Fibroblast of skin of left quadriceps (primary cell): Measurements from ENCODE around the gene ATP1B3.
"Not testable (repeated sequence)": the region's sequence is repeated elsewhere in the genome, so short reads cannot be mapped to it uniquely, and the experiment has no call there.

Experiments used
- DNase-seq, 2 experiments: peaks; one replicate each; pipeline ENCODE4 v3.0.0-alpha.2; 2013; ENCODE audit warnings: low read depth in 2 of 2

Gene ATP1B3

DNA sequence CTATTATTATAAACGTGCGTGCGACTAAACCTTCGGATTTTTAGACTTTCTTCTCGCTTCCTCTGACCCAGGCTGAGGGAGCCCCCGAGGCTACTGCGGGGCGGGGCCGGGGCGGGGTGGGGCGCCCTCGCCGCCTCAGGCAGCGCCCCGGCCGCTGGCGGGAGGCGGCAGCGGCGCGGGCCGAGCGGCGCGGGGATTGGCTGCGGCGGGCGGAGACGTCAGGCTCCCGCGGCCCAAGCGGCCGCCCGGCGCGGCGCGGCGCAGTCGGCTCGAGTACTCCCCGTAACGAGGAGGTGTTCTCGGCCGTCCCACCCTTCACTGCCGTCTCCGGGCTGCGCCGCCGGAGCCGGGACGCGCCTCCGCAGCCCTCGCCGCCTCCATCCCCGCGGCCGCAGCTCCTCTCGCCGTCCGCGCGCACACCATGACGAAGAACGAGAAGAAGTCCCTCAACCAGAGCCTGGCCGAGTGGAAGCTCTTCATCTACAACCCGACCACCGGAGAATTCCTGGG, at the start of gene ATP1B3:
Gene ATP1B3, plus strand, starts transcription at position 263 of the 510 bp plus-strand sequence. Its CDS starts 159 bp downstream, at position 422.
- peak; percentile 59 to 68 for DNase-seq

GRCh38 chr3:141828487-141828886, 48.0 kb upstream of the ATP1B3 start:
- no peak for DNase-seq

DNA sequence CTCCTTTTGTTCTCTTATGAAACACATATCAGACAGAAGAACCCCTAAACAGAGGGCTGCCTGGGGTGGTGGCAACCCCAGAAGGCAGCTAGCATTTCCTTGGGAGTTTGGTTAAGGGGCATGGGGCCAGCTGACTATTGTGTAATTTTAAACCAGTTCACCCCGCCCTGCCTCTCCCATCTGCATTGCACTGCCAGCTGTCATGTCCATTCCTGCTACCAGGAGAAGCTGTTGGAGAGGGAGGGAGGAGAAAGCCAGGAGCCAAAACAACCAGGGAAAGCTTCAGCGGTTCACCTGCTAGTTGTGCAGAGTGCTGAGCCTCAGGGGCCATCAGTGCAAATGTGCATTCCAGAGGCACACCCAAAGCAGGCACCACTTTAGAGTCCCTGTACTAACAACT, 47.6 kb upstream of the ATP1B3 start:
- no peak for DNase-seq

- no peak for DNase-seq
Observed at GRCh38 chr3:141830508-141830907, 45.9 kb upstream of the ATP1B3 start.

GRCh38 chr3:141834292-141834691, 42.2 kb upstream of the ATP1B3 start:
- no peak for DNase-seq

DNA sequence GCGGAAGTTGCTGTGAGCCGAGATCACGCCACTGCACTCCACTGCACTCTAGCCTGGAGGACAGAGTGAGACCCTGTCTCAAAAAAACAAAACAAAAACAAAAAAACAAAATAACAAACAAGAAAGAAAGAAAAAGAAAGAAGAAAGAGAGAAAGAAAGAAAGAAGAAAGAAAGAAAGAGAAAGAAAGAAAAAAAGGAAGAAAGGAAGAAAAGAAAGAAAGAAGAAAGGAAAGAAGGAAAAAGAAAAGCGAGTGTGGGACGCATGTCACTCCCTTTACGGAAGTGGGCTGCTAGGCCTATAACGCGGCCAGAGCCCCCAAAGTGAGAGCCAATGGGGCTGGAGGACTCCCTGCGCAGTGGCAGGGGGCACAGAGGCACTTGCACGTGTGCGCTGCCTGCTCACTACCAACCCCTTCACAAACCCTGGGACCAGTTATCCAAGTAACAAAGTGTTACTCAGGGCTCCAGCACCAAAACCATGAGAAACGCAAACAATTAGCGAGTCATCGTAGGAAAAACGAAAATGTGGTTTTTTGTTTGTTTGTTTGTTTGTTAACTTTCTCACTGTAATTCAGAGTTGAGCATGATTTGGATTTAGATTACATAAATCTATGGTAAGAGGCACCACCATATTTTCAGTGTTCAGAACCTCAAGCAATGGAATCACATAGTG, 40.8 kb upstream of the ATP1B3 start:
- DNase-seq: no peak

DNA sequence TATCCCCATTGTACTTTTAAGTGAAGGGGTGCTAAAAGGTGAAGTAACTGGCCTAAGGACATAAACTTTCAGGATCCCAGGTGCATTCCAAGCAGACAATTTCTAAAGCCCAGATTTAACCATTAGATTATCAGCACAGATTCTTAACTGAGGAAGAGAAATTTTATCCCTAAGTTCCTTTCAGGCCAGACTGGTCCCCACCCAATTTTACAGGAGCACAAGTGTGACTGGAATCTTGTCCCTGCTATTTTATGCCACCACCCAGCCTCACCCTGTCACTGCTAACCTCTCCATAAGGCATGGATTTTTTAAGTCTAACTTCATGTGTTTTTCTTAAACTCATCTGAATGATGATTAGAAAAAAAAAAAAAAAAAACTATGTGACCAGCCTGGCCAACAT, 37.1 kb upstream of the ATP1B3 start:
- DNase-seq: no peak

DNA sequence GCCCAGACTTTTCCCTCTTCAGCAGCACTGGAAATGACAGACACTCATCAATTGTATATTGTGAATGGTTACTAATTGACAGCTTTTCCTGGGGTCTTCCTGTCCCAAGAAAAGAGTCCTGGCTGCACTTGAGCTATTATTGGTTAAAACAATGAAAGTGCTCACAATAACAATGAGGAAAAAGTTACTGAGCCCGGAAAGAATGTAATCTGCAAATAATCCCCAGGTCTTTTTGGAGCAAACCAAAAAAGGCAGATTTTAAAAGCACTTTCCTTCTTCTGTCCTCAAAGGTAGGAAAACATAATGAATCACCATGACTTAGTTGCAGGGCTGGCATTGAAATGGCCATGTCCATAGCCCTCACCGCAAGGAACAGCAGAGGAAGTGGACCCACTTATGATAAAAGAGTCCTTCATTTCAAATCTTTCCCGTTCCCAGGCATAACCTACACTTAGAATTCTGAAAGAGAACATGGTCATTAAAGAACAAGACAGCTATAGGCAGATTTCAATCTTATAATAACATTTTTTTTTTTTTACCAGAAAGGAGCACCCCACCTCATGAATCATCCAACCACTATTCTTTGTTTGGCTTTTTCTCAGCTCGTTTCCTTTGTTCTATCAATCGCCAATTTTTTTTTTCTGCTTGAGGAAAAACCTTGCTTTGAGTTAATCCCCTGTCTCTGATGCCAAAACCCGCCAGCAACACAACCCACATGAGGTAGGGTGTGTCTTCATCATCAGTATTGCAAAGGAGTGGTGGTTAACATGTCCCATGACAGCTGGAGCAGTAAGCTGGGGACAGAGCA, 35.5 kb upstream of the ATP1B3 start:
- no peak for DNase-seq

DNA sequence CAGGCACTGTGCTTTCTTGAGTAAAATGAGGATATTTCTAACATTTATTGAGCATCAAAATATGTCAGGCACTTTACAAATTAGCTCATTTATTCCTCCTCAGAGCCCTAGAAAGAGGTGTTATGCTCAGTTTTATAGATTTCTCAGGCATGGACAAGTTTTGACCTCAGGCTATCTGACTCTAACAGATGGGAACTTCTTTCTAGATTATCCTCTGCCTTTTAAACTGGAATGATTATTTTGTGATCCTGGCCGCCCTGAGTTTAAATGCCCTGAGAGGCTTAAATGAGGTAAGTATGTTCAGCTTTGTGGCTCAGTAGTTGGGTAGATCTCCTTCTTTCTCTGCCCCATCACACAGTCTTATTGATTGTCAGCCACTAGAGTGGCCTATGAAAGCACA, 32.3 kb upstream of the ATP1B3 start:
- DNase-seq: no peak

DNA sequence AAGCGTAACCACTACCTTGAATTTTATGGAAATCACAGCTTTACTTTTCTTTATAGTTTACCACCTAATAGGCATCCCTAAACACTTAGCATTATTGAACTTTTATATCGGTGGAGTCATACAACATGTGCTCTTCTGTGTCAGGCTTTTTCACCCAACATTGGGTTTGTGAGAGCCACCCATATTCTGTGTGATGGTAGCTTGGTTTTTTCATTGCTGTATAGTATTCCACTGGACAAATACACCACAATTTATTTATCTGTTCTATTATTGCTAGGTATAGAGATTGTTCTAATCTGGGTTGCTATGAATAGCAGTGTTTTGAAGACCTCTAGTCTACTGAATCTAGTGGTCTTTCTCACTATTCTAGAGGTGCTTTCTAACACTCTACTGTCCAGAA, 31.6 kb upstream of the ATP1B3 start:
- DNase-seq: no peak

DNA sequence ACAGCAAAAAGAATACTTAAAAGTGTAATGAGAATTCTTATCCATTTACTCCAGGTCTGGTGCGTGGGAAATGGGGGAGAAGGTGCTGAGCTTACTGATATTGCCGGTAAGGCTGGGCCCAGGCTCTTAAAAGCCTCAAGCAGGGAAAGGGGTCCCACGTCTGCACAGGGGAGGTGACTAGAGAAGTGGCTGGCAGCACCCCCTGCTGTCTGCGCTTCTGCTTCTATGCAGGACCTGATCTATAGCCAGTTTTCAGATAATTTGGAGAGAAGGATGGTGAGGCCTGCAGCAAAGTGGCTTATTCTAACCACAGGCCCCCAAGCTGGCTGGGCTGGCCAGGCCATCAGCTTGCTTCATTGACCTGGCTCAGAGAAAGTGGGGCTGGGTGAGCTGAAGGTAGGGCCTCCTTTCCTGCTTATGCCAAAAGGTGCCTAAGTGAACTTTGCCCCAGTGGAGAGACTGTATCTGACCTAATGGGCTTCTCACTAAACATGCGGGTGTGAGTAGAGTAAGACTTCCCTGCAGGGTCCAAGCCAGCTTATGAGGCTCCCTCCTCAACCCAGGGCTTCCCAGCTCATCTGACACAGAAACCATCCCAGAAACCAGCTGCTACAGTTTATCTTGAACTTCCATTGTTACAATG, 30.9 kb upstream of the ATP1B3 start:
- no peak for DNase-seq

DNA sequence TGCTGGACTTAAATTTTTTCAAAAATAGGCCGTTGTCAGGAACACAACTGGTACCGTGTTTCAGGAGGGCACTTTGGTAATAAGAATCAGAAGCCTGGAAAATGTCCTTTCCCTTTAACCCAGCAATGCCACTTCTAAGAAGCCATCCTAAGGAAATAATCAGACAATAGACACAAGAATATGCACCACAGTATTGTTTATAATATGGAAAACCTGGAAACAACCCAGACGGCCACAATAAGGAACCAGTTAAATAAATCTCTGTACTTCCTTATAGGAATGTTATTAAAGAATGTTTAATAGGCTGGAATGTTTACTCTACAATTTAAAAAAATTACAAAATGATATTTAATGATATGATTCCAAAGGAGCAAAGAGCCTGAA, 30.4 kb upstream of the ATP1B3 start:
- no peak for DNase-seq

DNA sequence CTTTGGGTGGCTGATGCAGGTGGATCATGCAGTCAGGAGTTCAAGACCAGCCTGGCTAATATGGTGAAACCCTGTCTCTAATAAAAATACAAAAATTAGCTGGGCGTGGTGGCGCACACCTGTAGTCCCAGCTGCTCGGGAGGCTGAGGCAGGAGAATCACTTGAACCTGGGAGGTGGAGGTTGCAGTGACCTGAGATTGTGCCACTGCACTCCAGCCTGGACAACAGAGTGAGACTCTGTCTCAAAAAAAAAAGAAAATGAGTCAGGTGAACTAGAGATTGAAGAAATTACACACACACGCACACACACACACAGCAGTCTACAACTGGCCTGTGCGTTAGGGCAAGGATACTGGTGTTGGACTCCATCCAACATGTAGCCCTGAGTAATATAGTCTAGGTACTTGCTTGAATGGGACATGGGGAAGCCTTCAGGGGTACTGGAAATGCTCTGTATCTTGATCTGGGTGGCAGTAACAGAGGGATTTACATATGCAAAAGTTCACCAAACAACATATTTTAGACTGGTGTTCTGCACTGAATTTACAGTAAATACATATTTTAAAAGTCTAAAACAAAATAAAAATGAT, 28.2 kb upstream of the ATP1B3 start:
- DNase-seq: not testable (repeated sequence)

GRCh38 chr3:141849056-141849815, 27.2 kb upstream of the ATP1B3 start:
- DNase-seq: no peak

- no peak for DNase-seq
Observed at GRCh38 chr3:141851411-141851810, 25.0 kb upstream of the ATP1B3 start.

- no peak for DNase-seq
Observed at GRCh38 chr3:141853081-141853601, 23.3 kb upstream of the ATP1B3 start.

GRCh38 chr3:141853629-141854168, 22.7 kb upstream of the ATP1B3 start:
- no peak for DNase-seq

- DNase-seq: no peak
Observed at GRCh38 chr3:141854599-141854998, 21.8 kb upstream of the ATP1B3 start.

GRCh38 chr3:141858312-141858711, 18.1 kb upstream of the ATP1B3 start:
- no peak for DNase-seq

DNA sequence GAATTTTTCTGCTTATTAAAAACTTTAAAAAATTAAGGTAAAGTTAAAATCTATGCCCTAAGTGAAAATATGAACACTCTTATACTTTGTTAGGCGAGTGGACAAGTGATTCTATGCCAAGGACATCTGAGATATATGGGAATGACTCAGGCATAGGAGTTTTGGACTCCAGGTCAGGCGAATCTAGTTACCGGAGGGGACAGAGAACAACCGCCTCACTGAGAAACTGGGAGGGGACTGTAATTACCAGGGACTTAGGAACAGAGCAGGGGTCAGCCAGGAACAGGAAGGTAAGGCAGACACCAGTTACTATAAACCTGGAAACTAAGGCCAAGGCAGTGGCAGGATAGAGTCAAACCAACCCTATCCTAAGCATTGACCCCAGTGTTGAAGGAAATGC, 16.8 kb upstream of the ATP1B3 start:
- DNase-seq: no peak

DNA sequence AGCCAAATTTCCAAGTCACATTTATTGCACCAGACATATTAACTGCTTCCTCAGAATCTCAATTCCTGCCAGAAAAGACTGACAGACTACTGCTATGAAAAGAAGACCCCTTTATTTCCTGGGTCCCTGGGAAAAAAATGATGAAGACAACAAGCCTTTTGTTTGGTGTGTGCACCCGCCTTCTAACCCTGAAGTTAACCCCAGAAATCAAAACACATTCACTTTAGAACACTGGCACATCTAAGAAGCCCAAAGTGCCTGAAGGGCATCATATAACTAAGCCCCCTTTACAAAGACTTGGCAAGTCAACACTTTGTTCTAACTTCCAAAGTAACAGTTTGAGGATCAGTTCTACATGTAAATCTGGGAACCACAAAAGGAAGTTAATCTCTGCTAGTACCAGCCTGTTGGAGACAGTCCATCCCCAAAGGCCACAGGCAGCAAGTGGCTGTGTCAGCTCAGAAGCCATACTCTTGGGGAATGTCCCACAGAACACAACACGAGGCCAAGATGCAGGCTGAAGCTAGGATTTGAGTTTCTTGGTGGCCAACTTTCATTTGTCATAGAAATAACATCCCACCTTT, 16.3 kb upstream of the ATP1B3 start:
- DNase-seq: no peak
